ENCODE data around the gene S100PBP. TPM values are rescaled to one million over a fixed set of nuclear protein-coding genes. Genes with fewer than 3 reads are reported as not detected.
A peak's percentile ranks its signal among the peaks of the same experiment; 100 is the strongest.

S100PBP gene
- polyA plus RNA-seq, 3 donors: 6.6 to 17.4 (median 7.1) TPM

GRCh38 chr1:32858136-32858535, 40.7 kb downstream of the S100PBP start:
- Histone ChIP-seq H3K4me2 (replicated peaks; ENCODE audit: extremely low read depth, low read length, poor library complexity, severe bottlenecking) (no peak overlapping the region), H3K79me2 (ENCODE audit: insufficient read depth, low read length) (no peaks in the 10 kb centered on the region), H3K27me3 (ENCODE audit: control insufficient read depth in 2 of 2, insufficient read depth in 2 of 2, low read length in 2 of 2) (no peaks in the 10 kb centered on the region), H3K36me3 (replicated peaks in 1 of 2; ENCODE audit: control insufficient read depth in 1 of 2, insufficient read depth in 2 of 2, low read length in 2 of 2) (peaks cover 54 to 98% of the 10 kb centered on the region in 2 donors), H3K9ac (ENCODE audit: insufficient read depth, low read length, poor library complexity, severe bottlenecking) (no peak overlapping the region), H4K20me1 (ENCODE audit: insufficient read depth, low read length) (no peaks in the 10 kb centered on the region), H3K27ac (ENCODE audit: low read depth in 1 of 2, low read length in 2 of 2) (no peak overlapping the region), H2AFZ (ENCODE audit: insufficient read depth, low read depth, low read length, poor library complexity, severe bottlenecking) (no peak overlapping the region), H3K9me3 (replicated peaks in 1 of 2; ENCODE audit: control insufficient read depth in 1 of 2, insufficient read depth in 1 of 2, low read length in 2 of 2) (no peaks in the 10 kb centered on the region), H3K4me3 (replicated peaks in 1 of 3; ENCODE audit: low read depth in 2 of 3, low read length in 3 of 3) (no peak overlapping the region), H3K4me1 (ENCODE audit: control insufficient read depth in 1 of 2, insufficient read depth in 2 of 2, low read length in 2 of 2) (no peaks in the 10 kb centered on the region)
- Mint-ChIP-seq H3K36me3 (peaks cover 73 to 84% of the 10 kb centered on the region in 2 donors), H3K27me3 (ENCODE audit: low read depth in 3 of 3) (no peaks in the 10 kb centered on the region), H3K27ac (no peak overlapping the region), H3K4me1 (no peaks in the 10 kb centered on the region), H3K4me3 (no peak overlapping the region), H3K9me3 (peaks cover 0 to 2% (median 0%) of the 10 kb centered on the region in 7 donors)
- intact Hi-C loops (cut with micrococcal nuclease): no loop called here
- DNase-seq: no peak
- TF ChIP-seq, protein P1, sequence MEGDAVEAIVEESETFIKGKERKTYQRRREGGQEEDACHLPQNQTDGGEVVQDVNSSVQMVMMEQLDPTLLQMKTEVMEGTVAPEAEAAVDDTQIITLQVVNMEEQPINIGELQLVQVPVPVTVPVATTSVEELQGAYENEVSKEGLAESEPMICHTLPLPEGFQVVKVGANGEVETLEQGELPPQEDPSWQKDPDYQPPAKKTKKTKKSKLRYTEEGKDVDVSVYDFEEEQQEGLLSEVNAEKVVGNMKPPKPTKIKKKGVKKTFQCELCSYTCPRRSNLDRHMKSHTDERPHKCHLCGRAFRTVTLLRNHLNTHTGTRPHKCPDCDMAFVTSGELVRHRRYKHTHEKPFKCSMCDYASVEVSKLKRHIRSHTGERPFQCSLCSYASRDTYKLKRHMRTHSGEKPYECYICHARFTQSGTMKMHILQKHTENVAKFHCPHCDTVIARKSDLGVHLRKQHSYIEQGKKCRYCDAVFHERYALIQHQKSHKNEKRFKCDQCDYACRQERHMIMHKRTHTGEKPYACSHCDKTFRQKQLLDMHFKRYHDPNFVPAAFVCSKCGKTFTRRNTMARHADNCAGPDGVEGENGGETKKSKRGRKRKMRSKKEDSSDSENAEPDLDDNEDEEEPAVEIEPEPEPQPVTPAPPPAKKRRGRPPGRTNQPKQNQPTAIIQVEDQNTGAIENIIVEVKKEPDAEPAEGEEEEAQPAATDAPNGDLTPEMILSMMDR (IDR thresholded peaks at IDR 0.05): no peak
- whole genome bisulfite sequencing (ENCODE audit: insufficient coverage): no CpG with 5 or more reads among the region's 2 CpGs

- H3K27me3 Mint-ChIP-seq (ENCODE audit: low read depth in 3 of 3): no peaks in the 10 kb centered on the region
- H3K79me2 ChIP-seq (ENCODE audit: insufficient read depth, low read length): no peaks in the 10 kb centered on the region
- no peak for DNase-seq
- H3K36me3 ChIP-seq (replicated peaks in 1 of 2; ENCODE audit: control insufficient read depth in 1 of 2, insufficient read depth in 2 of 2, low read length in 2 of 2): peaks cover 52 to 98% of the 10 kb centered on the region in 2 donors
- TF ChIP-seq, protein P1 (IDR thresholded peaks at IDR 0.05): no peak
- H3K4me2 ChIP-seq (replicated peaks; ENCODE audit: extremely low read depth, low read length, poor library complexity, severe bottlenecking): no peak overlapping the region
- H3K27ac Mint-ChIP-seq: peak overlapping the region in 1 of 7 donors; percentile 26
- no peaks in the 10 kb centered on the region for H3K4me1 ChIP-seq (ENCODE audit: control insufficient read depth in 1 of 2, insufficient read depth in 2 of 2, low read length in 2 of 2)
- H2AFZ ChIP-seq (ENCODE audit: insufficient read depth, low read depth, low read length, poor library complexity, severe bottlenecking): no peak overlapping the region
- H3K9me3 ChIP-seq (replicated peaks in 1 of 2; ENCODE audit: control insufficient read depth in 1 of 2, insufficient read depth in 1 of 2, low read length in 2 of 2): no peaks in the 10 kb centered on the region
- H3K27me3 ChIP-seq (ENCODE audit: control insufficient read depth in 2 of 2, insufficient read depth in 2 of 2, low read length in 2 of 2): no peaks in the 10 kb centered on the region
- no peak overlapping the region for H3K4me3 Mint-ChIP-seq
- H3K27ac ChIP-seq (ENCODE audit: low read depth in 1 of 2, low read length in 2 of 2): no peak overlapping the region
- H3K36me3 Mint-ChIP-seq: peaks cover 71 to 83% of the 10 kb centered on the region in 2 donors
- intact Hi-C loops (cut with micrococcal nuclease): no loop called here
- H3K9ac ChIP-seq (ENCODE audit: insufficient read depth, low read length, poor library complexity, severe bottlenecking): no peak overlapping the region
- H3K4me1 Mint-ChIP-seq: no peaks in the 10 kb centered on the region
- H4K20me1 ChIP-seq (ENCODE audit: insufficient read depth, low read length): no peaks in the 10 kb centered on the region
- no peak overlapping the region for H3K4me3 ChIP-seq (replicated peaks in 1 of 3; ENCODE audit: low read depth in 2 of 3, low read length in 3 of 3)
- H3K9me3 Mint-ChIP-seq: peaks cover 0 to 2% (median 0%) of the 10 kb centered on the region in 7 donors
- 97% methylated on average over 4 of the region's 7 CpGs for WGBS (ENCODE audit: insufficient coverage)
These were observed 41.3 kb downstream of the S100PBP start for GRCh38 chr1:32858791-32859190.
